Left colon (tissue), 2 donors: Measurements from ENCODE around the gene LRRC17. TPM values are rescaled to one million over a fixed set of nuclear protein-coding genes. Genes with fewer than 3 reads are reported as not detected.
"Not testable (repeated sequence)": the region's sequence is repeated elsewhere in the genome, so short reads cannot be mapped to it uniquely, and the experiment has no call there.

Experiments
- ATAC-seq: fragments of 200-7000 bp; cut with Tn5 transposase; one replicate; pipeline ENCODE4 v1.9.1; 2020; ENCODE audit warnings: mild to moderate bottlenecking, moderate library complexity
- DNase-seq, 2 donors: peaks; one replicate each; pipeline ENCODE4 v3.0.0-alpha.2; 2020
- intact Hi-C, 2 donors: fragments of 100-400 bp; cut with DNase I in 1 of 2; cut with micrococcal nuclease in 1 of 2; formaldehyde crosslinking; loops; one replicate each; pipeline versions ENCODE4 v1.11.2 to v1.14.0; 2022; cut with DNase I, micrococcal nuclease
- total RNA-seq, 2 donors: library from RNA; stranded (reverse); fragmentation: NEBNext Ultra II Directional; extraction: Animal tissue kit (Norgen Biotek cat#: 25700); gene quantifications; one replicate each; pipeline ENCODE4 v1.2.1, GENCODE V29; 2021
- donor health status: DM: no; HTN: no; CAD: no.
- donor health status: DM: yes; HTN: yes; CAD: no.

LRRC17 gene
- total RNA-seq, 2 donors from 2014 or later = 0.67 to 1.4 TPM

DNA sequence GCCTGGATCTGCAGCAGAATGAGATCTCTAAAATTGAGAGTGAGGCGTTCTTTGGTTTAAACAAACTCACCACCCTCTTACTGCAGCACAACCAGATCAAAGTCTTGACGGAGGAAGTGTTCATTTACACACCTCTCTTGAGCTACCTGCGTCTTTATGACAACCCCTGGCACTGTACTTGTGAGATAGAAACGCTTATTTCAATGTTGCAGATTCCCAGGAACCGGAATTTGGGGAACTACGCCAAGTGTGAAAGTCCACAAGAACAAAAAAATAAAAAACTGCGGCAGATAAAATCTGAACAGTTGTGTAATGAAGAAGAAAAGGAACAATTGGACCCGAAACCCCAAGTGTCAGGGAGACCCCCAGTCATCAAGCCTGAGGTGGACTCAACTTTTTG is 21.4 kb downstream of the LRRC17 start:
- no peak for ATAC-seq
- intact Hi-C loops = no loop called here
- DNase-seq = no peak

DNA sequence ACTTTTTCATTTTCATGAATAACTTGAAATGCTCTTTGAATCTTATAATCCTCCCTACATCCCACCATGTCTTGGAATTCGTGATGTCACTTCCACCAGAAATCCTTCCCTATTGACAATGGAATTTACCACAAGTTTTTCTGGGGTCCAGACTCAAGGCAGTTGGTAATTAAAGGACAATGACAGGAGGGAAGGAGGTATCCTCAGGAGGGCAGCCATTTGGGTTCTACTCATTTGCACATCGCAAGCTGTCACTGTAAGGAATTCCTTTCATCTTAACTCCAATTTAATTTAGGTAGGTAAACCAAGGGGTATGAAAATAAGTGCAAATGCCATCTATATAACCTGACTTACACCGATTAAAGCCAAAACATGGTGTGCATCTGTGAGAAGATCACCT is 21.9 kb downstream of the LRRC17 start:
- no peak for ATAC-seq
- intact Hi-C loops = no loop called here
- no peak for DNase-seq

DNA sequence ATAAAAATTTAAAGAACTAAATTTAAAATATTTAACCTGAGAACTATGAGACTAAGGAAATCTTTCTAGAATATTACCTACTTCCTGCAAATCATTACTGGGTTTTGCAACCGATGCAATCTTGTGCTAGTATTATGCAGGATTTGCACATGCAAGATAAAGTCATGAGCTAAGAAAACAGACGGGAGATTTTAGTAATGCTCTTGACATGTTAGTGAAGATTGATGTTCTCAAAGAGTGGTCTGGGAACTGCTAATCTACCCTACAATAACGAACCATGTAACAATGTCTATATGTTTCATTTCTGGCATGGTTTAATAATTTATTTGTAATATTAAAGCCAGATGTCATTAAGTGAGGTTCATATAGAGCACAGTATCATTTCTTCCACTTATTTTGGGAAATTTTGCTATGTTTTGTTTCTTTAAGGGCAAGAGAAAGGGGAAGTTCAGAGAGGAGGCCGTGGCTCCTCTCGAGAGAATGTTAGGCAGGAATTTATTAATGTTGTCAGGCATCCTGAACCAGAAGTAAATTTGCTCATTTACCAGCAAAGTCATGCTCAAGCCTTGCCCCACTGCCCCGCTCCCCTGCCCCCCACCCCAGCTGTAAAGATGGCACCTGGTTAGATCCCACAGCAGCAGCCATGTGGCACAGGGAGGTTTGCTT is 22.8 kb downstream of the LRRC17 start:
- ATAC-seq (no peak), DNase-seq (no peak)
- intact Hi-C loops = no loop called here

DNA sequence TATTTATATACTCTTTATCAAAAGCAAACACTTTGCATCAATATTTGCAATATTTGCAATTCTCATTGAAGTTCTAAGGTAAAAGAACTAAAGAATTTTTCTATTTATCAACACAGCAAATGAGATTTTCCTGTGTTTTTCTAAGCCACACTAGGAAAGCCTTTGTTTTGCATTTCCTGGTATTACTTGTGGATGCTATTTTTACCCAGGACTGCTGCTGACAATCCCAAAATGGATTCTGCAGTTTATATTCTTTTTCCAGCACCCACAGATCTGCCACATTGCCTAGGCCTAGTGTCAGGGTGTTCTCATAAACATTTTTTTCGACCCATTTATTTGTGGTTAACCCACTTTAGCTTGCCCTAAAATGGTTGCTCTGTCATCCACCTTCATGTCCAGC is 25.9 kb downstream of the LRRC17 start:
- DNase-seq = no peak
- intact Hi-C loops = no loop called here
- no peak for ATAC-seq

DNA sequence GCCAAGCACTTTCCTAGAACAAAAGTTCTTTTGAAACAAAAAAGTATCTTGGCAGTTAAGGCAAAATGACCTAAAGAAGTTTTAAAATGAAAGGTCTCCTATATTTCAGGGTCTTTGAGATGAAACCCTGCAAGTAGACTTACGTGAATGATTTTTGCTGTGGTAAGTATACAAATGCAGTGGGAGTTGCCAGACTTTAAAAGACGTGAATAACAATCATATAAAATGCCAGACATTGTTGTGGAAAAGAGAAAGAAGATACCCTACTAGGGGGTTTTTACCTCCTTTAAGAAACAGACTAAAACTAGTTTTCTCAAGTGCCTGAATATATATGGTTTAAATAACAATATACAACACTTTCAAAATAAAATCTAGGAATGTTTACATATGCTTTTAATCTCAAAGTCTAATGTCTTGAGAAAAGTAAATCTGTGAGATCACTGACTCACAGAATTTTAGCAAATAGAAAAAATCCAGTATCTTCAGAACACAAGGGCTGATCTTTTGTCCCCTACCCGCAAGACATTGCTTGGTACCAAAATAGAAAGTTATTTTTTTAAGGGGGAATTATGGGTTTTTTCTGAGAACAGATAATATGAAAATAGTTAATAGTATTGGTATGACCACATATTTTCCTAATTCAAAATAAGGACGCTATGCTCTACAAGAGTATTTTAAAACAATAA is 29.5 kb downstream of the LRRC17 start:
- intact Hi-C loops = no loop called here
- no peak for ATAC-seq
- no peak for DNase-seq

DNA sequence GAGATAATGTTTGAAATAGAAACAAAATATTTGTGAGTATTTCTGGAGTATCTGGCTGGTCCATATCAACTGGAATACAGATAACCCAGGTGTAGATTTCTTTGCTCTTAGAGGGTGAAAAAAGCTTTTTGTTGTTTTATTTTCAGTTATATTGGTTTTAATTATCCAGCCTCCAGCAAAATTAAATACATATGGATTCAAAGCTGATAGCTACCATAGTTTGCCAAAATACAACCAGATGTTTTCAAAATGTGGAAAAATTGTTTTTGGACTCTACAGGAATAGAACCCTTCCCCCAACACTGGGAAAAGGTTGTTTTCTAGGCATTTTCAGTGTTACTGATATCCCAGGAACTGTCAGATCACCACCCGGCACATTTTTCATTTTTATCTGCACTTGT is 30.1 kb downstream of the LRRC17 start:
- DNase-seq = no peak
- intact Hi-C loops = no loop called here
- ATAC-seq = no peak

DNA sequence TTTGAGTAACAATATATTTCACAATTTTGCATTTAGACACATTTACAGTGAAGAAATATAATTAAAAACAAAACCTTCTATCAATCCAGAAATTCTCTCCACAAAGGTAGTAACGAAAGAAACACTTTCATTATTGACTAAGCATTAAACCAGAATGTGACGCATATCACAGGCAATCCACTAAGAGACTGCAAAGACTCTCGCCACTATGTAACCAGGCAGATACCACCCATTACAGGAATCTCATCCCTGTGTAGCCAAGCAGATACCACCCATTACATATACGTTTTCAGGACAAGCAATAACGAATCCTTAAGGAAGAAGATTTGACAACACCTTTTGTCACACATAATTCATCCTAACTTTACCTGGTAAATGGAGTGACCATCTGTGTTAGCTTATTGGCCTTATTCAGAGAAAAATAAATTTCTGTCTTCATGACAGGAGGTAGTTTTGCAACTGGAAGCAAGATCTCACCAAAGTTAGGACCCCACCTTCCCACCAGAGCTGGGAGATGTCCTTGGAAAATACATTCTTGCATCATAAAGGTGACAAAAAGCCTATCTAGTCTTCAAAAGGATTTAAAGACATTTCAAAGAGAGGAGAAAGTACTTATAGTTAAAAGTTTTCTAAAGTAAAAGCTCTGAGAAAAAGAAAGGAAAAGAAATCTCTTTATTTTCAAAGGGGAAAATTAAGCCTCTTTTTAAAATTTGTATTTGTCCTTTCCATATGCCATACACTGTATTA is 30.8 kb downstream of the LRRC17 start:
- ATAC-seq (no peak), DNase-seq (no peak)
- intact Hi-C loops = no loop called here

DNA sequence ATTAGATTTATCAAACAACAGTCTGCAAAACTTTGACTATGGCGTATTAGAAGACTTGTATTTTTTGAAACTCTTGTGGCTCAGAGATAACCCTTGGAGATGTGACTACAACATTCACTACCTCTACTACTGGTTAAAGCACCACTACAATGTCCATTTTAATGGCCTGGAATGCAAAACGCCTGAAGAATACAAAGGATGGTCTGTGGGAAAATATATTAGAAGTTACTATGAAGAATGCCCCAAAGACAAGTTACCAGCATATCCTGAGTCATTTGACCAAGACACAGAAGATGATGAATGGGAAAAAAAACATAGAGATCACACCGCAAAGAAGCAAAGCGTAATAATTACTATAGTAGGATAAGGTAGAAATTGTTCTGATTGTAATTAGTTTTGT is 31.4 kb downstream of the LRRC17 start:
- DNase-seq (no peak), ATAC-seq (no peak)
- intact Hi-C loops = no loop called here

DNA sequence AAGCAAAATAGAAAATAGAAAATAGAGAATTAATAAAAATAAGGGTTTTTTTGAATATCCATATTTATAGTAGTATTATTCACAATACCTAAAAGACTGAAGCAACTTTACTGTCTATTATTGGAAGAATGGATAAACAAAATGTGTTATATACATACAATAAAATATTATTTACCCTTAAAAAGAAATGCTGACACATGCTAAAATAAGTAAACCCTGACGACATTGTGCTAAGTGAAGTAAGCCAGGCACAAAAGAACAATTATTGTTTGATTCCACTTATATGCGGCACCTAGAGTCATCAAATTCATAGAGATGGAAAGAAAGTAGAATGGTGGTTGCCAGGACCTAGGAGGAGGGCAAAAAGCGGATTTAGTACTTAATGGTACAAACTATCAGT is 39.0 kb downstream of the LRRC17 start:
- ATAC-seq (no peak), DNase-seq (no peak)
- intact Hi-C loops = no loop called here

DNA sequence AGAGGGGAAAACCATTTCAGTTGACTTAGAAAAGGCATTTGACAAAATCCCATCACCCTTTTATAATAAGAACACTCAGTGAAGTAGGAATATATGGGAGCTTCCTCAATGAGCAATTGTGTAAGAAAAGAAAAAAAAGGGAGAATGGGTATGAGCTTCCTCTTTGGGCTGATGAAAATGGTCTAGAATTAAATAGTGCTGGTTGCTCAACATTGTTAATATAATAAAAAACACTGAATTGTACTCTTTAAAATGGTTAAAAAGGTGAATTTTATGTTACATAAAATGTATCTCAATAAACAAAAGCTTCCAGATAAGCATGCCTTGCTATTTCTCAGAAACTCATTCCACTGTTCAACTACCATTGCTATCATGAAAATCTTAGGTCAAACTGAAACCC is 40.6 kb downstream of the LRRC17 start:
- intact Hi-C loops = no loop called here
- DNase-seq (no peak), ATAC-seq (no peak)

DNA sequence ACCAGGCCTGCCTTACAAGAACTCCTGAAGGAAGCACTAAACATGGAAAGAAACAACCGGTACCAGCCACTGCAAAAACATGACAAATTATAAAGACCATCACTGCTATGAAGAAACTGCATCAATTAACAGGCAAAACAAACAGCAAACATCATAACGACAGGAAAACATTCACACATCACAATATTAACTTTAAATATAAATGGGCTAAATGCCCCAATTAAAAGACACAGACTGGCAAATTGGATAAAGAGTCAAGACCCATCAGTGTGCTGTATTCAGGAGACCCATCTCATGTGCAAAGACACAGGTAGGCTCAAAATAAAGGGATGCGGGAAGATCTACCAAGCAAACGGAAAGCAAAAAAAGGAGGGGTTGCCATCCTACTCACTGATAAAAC is 41.6 kb downstream of the LRRC17 start:
- ATAC-seq, intact Hi-C loops, DNase-seq: not testable (repeated sequence)

DNA sequence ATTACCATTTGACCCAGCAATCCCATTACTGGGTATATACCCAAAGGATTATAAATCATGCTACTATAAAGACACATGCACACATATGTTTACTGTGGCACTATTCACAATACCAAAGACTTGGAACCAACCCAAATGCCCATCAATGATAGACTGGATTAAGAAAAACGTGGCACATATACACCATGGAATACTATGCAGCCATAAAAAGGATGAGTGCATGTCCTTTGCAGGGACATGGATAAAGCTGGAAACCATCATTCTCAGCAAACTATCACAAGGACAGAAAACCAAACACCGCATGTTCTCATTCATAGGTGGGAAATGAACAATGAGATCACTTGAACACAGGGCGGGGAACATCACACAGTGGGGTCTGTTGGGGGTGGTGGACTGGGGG is 45.2 kb downstream of the LRRC17 start:
- ATAC-seq, intact Hi-C loops, DNase-seq: not testable (repeated sequence)

DNA sequence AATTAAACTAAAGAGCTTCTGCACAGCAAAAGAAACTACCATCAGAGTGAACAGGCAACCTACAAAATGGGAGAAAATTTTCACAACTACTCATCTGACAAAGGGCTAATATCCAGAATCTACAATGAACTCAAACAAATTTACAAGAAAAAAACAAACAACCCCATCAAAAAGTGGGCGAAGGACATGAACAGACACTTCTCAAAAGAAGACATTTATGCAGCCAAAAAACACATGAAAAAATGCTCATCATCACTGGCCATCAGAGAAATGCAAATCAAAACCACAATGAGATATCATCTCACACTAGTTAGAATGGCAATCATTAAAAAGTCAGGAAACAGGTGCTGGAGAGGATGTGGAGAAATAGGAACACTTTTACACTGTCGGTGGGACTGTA is 49.2 kb downstream of the LRRC17 start:
- intact Hi-C loops, DNase-seq, ATAC-seq: not testable (repeated sequence)

DNA sequence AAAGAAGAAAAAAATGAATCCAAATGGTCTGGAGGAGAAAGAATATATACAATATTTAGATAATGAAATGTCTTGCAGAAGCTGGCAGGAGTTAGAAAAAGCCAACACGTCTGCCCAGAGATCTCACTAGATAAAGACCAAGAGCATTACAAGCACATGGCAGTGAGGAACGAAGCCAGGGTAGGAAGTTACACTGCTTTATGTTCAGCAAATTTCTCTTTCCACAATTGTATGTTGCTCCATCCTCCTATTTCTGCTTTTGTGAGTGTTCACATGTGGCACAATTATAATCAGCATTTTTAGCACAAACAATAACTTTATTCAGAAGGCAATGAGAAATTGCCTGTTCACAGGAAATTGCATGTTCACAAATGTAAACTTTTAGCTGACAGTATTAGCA is 53.7 kb downstream of the LRRC17 start:
- ATAC-seq (no peak), DNase-seq (no peak)
- intact Hi-C loops = no loop called here

DNA sequence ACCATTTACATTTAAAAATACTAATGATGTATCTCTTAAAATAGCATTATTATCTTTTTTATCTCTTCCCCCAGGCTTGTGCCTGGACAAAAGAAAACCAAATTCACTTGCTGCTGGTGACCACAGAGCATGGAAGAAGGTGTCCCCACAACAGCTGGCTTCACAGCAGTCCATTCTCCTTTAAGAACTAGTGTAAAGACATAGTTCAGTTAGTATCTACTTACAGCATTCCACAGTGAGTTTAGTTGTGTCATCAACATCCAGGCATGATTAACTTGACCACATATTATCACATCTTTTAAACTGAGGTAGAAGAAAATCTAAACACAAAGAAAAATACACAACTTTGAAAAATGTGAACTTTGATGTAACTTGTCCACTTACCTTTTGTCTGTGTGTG is 55.0 kb downstream of the LRRC17 start:
- intact Hi-C loops = no loop called here
- ATAC-seq = no peak
- no peak for DNase-seq

DNA sequence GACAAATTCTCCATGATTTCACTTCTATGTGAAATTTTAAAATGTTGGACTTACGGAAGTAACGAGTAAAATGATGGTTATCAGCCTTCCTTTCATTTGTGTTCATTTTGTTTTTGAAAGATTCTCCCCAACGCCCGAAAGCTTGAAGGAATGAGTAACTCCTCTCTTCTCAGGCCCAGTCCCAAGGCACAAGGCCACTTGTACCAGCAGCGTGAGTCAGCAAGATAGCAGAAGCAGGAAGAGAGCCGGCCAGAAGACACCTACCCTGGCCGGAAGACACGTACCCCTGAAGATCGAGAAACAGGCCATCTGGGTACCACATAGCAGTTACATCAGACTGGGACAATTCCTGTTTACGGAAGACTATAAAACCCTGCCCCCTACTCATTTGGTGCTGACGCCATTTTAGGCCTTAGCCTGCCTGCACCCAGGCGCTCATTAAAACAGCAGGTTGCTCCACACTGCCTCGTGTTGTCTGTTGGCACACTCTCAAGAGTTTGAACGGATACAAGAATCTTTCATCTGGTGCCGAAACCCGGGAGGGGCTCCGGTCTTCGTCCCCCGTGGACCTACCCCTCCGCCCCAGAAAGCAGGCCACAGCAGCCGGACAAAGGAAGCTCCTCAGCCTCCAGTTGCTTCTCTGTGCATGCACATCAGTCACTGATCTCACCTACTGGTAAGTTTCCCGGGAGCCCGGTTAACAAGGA is 60.4 kb downstream of the LRRC17 start:
- intact Hi-C loops = no loop called here

DNA sequence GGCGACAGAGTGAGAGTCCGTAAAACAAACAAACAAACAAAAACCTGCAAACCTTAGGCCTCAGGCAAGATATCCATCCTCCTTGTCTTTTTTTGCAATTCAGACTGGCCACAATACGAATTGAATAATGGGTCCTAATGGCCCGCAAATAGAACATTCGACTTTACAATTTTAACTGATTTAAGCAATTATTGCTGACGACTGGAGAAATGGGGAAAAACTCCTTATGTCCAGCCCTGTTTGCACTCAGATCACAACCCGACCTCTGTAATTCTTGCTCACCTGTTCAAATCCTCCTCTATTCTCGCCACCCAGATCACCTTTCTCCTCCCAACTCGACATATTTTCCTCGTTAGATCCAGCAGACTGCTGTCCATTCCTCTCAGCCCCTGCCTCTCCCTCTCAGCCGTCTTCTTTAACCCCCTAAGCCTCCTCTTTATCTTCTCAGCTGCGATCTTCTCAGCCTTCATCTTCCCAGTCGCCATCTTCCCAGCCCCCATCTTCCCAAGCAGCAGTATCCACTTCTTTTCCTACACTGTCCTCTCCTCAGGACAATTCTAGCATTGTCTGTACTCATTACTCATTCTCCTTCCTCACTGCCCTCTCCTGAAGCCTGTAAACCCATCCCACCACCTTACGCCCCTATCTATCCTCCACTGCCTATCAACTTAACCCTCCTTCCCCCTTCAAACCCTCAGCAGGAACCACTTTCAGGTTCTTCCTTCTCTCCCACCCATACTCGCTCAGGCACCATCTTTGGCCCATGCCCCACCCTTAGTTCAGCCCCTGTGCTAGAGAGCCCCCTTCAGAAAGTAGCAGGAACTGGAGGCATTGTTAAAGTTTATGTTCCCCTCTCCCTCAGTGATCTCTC is 61.8 kb downstream of the LRRC17 start:
- DNase-seq (no peak), ATAC-seq (no peak)
- intact Hi-C loops = no loop called here

More for the DNA sequence above, 60.4 kb downstream of the LRRC17 start:
- no peak for ATAC-seq
- DNase-seq = no peak

DNA sequence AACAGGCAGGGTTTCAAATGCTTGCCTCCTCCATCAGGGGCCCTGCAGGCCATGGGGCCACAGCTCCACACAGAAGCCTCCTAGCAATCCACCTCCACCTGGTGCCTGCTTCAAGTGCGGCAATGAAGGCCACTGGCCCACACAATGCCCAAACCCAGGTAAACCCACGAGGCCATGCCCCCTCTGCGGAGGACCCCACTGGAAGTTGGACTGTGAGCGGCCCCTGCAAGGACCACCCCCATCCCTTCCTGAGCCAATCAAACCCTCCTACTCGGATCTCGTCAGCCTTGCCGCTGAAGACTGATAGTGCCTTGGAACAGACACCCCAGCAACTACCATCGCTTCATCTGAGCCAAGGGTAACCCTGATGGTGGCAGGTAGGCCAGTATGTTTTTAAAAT is 63.1 kb downstream of the LRRC17 start:
- DNase-seq (no peak), ATAC-seq (no peak)
- intact Hi-C loops = no loop called here

DNA sequence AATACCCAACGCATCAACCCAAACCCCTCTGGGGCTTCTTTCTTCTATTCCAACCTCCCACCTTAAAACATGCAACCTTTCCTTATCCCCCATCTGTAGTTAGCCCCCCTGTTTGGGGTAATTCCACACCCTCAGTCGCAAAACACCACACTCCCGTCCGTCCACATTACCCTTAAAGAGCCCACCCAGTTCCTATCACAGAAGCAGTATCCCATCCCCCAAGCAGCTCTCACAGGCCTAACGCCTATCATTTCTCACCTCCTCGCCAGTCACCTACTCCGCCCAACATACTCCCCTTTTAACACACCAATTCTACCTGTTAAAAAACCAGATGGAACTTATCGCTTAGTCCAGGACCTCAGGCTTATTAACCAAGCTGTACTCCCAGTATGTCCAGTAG is 63.7 kb downstream of the LRRC17 start:
- intact Hi-C loops = no loop called here
- no peak for DNase-seq
- ATAC-seq = no peak
